ENCODE measurements around the gene OR10AD1. TPM values are rescaled to one million over a fixed set of nuclear protein-coding genes. Genes with fewer than 3 reads are reported as not detected.
A peak's percentile ranks its signal among the peaks of the same experiment; 100 is the strongest.

The OR10AD1 gene
- total RNA-seq, 1 experiment from 2014 or later, result not detected

DNA sequence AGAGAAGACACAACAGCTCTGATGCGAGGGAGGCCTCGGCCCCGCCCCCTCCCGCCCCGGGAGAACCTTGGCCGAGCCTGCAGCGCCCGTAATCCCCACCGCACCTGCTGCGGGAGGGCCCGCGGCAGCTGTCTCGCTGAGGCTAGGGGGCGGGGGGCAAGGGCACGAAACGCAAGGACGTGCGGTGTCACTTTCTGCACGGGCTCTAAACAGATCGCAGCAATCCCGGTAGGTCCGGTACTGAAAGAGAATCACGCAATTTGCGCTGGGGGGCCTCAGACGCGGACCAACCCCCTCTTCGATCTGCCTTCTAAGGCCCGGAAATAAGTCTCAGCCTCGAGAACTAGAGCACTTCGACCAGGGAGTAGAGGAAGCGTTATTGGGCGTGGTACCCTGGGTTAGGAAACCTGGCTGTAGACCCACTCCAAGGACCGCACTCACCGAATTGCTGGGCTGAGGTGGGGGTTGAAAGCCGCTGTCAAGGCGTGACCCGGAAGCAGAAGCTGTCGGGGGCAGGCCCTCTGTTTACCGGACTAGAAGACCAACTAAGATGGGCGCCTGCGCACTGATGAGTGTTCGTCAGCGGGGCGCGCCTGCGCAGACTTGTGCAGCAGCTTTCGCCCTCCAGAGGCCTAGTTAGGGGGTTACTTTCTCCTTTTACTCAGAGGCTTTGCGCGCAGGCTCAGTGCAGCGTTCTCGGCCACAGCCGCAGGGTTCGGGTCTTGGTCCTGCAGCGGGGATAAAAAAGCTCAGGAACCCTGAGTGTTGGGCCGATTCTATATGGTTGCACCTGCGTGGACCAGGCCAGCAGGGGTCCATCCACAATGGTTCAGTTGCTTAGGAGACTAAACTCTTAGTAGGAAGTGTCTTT is 45.8 kb downstream of the OR10AD1 start, which contains the start of gene ASB8:
TSS of gene ASB8 (minus strand) at position 498 of the 871 bp plus-strand sequence. CDS start 4,019 bp downstream, outside the sequence.
- ATAC-seq (peak; percentile 96), DNase-seq (ENCODE audit: low spot score) (peak; percentile 99)
- Mint-ChIP-seq H3K27ac (peak within 1 kb of the TSS; percentile 91), H3K36me3 (no peaks in the 10 kb centered on the region), H3K27me3 (ENCODE audit: low read depth) (no peaks in the 10 kb centered on the region; the same call in none of the 2 replicates), H3K9me3 (no peaks in the 10 kb centered on the region), H3K4me3 (peak within 1 kb of the TSS; percentile 89), H3K4me1 (peaks cover 14% of the 10 kb centered on the region)
- ChIA-PET POLR2A (interaction anchor here (0.6 to 1.9 kb wide), 9 partner anchors 14 to 353 kb away, joined by 3 to 8 read pairs (median 4); partner anchors contain the start of genes CCDC184, PFKM and SENP1), CTCF (interaction anchor here (0.7 to 2.6 kb wide), 32 partner anchors 9 to 1583 kb away, joined by 3 to 21 read pairs (median 5); partner anchors contain the start of genes ADCY6, CCDC184, PFKM and SENP1)
- TF ChIP-seq TEAD4 (CRISPR knock-in tag; IDR thresholded peaks at IDR 0.05) (no peak), ZNF138 (CRISPR knock-in tag; conservative IDR thresholded peaks at IDR 0.05) (no peak), NFYB (CRISPR knock-in tag; conservative IDR thresholded peaks at IDR 0.05; ENCODE audit: low read depth) (no peak), ESRRA (CRISPR knock-in tag; IDR thresholded peaks at IDR 0.05; ENCODE audit: borderline replicate concordance) (no peak), TCF7 (CRISPR knock-in tag; IDR thresholded peaks at IDR 0.05; ENCODE audit: low read depth) (no peak), ARID4B (CRISPR knock-in tag; IDR thresholded peaks at IDR 0.05; ENCODE audit: borderline replicate concordance) (peak; percentile 90; the same call in 1 of the 2 replicates), ZNF671 (CRISPR knock-in tag; IDR thresholded peaks at IDR 0.05) (no peak), E2F5 (CRISPR knock-in tag; IDR thresholded peaks at IDR 0.05) (no peak), ZNF232 (CRISPR knock-in tag; IDR thresholded peaks at IDR 0.05) (no peak), PREB (CRISPR knock-in tag; IDR thresholded peaks at IDR 0.05; ENCODE audit: borderline replicate concordance) (no peak), ZNF281 (CRISPR knock-in tag; IDR thresholded peaks at IDR 0.05) (no peak; the same call in 1 of the 2 replicates), EMX1 (CRISPR knock-in tag; IDR thresholded peaks at IDR 0.05) (no peak), RORB (CRISPR knock-in tag; IDR thresholded peaks at IDR 0.05) (no peak), MAX (CRISPR knock-in tag; IDR thresholded peaks at IDR 0.05) (peak; percentile 64), MXD4 (CRISPR knock-in tag; IDR thresholded peaks at IDR 0.05; ENCODE audit: borderline replicate concordance) (no peak), ZNF396 (CRISPR knock-in tag; IDR thresholded peaks at IDR 0.05; ENCODE audit: borderline replicate concordance) (no peak), ELF4 (CRISPR knock-in tag; IDR thresholded peaks at IDR 0.05; ENCODE audit: low read depth) (no peak), NR2C2 (CRISPR knock-in tag; IDR thresholded peaks at IDR 0.05) (peak; percentile 96), CDX4 (CRISPR knock-in tag; IDR thresholded peaks at IDR 0.05; ENCODE audit: borderline replicate concordance) (no peak)
- TF ChIP-seq, protein P1, sequence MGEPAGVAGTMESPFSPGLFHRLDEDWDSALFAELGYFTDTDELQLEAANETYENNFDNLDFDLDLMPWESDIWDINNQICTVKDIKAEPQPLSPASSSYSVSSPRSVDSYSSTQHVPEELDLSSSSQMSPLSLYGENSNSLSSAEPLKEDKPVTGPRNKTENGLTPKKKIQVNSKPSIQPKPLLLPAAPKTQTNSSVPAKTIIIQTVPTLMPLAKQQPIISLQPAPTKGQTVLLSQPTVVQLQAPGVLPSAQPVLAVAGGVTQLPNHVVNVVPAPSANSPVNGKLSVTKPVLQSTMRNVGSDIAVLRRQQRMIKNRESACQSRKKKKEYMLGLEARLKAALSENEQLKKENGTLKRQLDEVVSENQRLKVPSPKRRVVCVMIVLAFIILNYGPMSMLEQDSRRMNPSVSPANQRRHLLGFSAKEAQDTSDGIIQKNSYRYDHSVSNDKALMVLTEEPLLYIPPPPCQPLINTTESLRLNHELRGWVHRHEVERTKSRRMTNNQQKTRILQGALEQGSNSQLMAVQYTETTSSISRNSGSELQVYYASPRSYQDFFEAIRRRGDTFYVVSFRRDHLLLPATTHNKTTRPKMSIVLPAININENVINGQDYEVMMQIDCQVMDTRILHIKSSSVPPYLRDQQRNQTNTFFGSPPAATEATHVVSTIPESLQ (CRISPR knock-in tag; IDR thresholded peaks at IDR 0.05), result no peak
- TF ChIP-seq, protein P2, sequence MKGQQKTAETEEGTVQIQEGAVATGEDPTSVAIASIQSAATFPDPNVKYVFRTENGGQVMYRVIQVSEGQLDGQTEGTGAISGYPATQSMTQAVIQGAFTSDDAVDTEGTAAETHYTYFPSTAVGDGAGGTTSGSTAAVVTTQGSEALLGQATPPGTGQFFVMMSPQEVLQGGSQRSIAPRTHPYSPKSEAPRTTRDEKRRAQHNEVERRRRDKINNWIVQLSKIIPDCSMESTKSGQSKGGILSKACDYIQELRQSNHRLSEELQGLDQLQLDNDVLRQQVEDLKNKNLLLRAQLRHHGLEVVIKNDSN (CRISPR knock-in tag; IDR thresholded peaks at IDR 0.05), result no peak
- TF ChIP-seq, protein P3, sequence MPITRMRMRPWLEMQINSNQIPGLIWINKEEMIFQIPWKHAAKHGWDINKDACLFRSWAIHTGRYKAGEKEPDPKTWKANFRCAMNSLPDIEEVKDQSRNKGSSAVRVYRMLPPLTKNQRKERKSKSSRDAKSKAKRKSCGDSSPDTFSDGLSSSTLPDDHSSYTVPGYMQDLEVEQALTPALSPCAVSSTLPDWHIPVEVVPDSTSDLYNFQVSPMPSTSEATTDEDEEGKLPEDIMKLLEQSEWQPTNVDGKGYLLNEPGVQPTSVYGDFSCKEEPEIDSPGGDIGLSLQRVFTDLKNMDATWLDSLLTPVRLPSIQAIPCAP (CRISPR knock-in tag; IDR thresholded peaks at IDR 0.05), result no peak

Data from WTC11 (cell line).